DMS53 treated with DMSO at 0.1 percent for 48 hours (cell line): ENCODE results near the gene RFTN1.
"Not testable (repeated sequence)": the region's sequence is repeated elsewhere in the genome, so short reads cannot be mapped to it uniquely, and the experiment has no call there.

Experiments used
- DNase-seq: peaks from one replicate; lab custom pipeline; 2025; ENCODE audit not compliant: unreplicated experiment; lab: John Stamatoyannopoulos, UW

Gene RFTN1

DNA sequence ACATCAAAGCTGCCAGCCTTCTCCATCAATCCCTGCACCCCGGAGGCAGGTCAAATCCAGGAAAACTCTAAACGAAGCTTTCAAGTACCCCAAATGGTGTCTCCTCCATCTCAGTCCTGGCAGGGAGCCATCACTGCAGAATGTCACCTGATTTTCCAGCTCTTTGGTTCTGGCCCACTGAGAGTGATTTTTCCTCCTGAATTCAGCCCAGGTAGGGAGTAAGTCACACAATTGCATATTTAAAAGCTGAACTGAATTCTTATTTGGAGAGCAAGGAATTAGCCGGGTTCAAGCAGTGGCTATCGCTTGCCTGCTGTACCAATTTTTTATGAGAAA is 5.3 kb downstream of the RFTN1 start:
- no peak for DNase-seq

DNA sequence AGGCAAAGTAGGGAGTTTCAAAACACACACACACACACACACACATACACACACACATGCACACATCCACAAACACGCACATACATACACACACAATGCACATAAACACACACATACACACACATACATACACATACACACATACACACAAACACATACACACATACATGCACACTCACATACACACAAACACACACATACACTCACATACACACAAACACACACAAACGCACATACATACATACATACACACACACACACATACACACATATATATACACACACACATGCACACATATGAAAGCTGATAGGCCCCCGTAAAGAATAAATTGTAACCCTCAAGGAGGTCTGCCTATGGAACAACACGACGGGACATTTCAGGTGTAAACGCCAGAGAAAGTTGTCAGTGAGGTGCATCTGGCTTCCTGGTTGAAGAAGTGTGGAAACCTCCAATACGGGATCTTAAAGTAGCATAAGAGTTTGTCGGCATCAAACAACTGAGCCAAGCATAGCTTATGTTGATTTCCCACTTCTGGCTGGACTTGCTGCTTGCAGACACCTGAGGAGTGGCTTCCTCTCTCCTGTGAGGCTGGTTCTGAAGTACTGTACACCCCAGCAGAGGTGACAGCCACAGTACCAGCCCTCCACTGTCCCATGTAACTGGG is 5.8 kb downstream of the RFTN1 start:
- no peak for DNase-seq

DNA sequence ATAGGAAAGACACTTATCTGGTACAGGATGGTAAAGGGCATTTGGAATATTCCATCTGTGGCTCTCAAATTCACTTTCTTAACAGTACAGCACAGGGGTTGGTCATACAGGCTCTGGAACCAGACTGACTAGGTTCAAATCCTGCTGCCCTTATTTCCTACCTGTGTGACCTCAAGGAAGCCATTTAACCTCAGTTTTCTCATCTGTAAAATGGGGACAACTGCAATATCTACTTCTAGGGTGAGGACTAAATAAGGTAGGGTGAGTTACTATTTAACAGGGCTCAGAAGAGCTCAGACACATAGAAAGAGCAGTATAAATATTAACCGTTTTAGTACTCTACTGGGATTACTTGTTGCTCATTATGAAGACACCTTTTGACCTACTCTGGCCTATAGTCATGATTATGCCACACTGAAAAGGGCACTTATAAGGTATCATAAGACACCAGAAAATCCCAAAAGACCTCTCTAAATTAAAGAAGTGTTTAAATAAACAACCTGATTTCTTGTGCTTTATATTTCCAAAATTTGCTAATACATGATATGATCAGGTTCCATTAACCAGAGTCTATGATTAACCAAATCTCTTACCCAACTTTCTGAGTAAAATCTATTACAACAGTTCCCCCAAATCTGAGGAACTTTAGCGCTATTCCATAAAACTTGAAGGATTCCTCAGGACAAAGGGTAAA is 6.5 kb downstream of the RFTN1 start:
- DNase-seq = no peak

DNA sequence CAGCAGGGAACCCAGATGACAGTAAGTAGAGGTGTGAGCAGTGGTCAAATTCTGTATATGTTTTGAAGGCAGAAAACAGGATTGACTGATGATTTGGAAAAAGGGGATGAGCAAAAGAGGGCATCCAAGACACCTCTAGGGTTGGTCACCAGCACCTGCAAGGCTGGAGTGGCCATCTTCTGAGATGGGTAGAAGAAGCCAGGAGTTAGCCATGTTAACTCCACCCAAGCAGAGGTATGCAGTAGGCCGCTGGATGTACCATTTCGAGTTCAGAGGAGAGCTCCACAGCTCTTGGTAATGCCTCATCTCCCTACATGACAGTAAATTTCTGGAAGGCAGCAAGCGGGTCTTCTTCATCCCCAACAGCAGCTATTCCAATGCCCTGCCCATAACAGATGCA is 7.0 kb downstream of the RFTN1 start:
- DNase-seq = no peak

DNA sequence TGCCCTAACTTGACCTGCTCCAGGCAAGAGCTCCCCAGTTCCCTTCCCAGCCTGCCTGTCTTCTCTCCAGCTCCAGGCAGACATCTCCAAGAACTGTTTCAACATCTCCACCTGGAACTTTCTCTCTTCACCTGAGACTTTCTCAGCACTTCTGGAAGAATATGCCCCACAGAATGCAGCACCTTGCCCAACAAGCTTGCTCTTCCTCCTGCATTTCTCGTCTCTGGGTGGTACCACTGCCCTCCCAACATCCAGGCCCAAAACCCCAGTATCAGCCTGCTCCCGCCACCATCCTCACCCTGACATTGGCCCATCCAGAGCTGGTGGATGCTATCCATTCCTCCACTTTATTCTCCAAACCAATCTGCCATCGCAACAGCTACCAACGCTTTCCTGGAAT is 8.8 kb downstream of the RFTN1 start:
- DNase-seq = no peak

DNA sequence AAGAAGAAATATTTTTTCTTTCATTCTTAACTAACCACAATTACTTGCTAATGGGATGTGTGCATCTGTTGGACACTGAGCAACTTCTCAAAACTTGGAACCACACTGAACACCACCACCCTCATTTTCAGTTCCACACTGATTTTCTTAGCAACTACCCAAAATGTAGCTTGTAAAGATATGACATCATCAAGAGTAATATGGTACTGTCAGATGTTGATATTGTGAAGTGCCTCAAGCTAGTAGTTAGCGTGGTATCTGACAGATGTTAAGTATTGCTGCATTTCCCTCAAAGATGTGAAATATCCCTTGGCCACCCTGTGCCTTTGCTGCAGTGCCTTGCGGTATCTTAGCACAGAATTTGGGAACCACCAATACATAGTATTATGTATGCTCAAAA is 9.3 kb downstream of the RFTN1 start:
- DNase-seq = no peak

DNA sequence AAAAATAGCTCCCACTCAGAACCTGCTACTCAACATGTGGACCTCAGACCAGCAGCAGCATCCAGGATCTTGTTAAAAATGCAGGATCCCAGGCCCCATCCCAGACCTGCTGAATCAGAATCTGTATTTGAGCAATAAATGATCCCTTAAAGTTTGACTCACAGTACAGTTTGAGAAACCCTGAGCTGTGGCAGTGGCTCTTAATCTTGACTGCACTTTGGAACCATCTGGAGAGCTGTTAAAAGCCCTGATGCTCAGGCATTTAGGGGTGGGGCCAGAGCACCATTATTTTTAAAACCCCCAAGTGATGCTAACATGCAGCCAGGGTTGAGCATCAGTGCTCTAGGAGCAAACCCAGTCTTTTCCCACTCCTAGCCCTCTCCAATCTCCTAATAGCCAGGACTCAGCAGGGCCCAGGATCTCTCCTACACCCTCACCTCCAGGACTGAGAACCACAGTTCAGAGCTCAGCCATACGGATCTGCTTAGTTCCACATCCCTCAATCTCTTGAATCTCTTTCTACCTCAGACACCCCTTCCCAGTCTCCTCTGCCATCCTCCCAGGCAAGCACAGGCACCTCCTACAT is 10.2 kb downstream of the RFTN1 start:
- DNase-seq = no peak

DNA sequence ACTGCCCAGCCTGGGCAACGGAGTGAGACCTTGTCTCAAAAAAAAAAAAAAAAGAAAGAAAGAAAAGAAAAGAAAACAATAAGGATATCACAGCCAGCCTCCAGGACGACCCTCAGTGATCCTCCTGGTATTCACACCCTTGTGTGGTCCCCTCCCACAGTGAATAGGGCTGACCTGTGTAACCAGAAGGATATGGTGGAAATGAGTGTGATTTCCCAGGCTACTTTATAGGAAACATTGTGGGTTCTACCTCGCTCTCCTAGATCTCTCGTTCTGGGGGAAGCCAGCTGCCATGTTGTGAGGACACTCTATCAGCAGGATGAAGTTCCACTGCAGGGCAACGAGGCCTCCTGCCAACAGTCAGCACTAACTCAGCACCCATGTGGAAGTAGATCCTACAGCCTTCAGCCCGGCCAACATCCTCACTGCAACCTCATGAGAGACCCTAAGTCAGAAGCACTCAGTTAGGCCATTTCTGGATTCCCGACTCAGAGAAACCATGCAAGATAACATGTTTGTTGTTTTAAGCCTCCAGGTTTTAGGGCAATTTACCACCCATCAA is 11.1 kb downstream of the RFTN1 start:
- no peak for DNase-seq

DNA sequence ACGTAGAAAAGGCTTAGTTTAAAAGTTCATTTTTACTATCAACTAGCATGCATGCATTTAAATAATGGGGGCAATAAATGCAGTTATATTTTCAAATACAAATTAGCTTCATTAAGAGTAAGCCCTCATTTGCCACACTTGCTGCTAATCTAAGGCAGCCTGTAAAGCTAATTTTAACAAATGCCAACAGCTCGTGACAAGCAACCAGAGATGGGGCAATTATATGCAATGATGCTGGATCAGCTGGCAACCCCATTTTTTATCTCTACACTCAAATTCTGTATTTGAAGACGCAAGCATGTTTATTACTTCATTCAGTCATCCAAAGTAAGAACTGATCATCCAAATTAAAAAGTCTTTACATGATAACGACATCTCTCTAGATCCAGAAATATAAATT is 12.1 kb downstream of the RFTN1 start:
- DNase-seq = no peak

DNA sequence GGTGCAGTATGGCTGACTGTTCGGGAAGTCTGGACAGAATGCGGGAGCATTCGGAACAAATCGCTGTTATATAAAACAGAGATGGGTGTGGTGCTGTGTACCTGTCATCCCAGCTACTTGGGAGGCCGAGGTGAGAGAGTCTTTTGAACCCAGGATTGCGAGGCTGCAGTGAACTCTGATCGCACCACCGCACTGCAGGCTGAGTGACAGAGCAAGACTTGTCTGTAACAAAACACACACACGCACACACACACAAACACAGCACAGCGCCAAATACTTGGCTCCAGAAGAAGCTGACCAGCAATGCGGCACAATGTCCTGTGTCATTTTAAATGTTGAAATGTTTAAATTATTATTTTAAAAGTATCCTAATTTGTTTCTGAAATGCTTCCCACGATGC is 12.6 kb downstream of the RFTN1 start:
- DNase-seq = no peak

DNA sequence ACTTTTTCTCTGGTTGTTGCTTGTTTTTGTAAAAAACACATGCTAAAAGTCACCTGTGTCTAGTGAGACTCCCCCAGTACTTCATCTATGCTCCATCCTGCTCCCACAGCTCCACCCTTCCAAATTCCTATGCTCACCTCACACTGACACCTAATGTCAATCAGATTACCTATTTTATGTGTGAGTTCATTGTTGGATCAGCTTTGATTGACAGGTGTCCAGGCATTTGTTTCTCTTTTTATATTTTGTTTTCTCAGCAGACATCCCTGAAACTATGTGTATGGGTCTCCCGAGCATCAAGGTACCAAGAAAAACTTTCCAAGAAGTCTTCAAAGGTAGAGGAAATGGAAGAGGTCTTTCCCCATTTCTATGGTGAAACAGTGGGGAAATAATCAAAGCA is 13.4 kb downstream of the RFTN1 start:
- DNase-seq = no peak

DNA sequence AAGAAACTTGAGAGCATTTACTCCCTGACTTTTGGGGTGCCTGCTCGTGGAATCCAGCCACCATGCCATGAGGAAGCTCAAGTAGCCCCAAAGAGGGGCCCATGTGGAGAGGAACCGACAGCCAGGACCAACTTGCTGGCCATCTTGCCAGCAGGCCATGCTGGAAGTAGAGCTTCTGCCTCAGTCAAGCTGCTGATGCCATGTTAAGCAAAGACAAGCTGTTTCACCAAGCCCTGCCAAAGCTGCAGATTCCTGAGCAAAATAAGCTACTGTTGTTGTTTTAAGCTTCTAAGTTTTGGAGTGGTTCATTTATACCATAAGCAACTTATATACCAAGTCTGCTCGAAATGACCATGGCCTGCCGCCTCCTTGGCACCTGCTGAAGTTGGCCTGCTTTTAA is 14.1 kb downstream of the RFTN1 start:
- no peak for DNase-seq

DNA sequence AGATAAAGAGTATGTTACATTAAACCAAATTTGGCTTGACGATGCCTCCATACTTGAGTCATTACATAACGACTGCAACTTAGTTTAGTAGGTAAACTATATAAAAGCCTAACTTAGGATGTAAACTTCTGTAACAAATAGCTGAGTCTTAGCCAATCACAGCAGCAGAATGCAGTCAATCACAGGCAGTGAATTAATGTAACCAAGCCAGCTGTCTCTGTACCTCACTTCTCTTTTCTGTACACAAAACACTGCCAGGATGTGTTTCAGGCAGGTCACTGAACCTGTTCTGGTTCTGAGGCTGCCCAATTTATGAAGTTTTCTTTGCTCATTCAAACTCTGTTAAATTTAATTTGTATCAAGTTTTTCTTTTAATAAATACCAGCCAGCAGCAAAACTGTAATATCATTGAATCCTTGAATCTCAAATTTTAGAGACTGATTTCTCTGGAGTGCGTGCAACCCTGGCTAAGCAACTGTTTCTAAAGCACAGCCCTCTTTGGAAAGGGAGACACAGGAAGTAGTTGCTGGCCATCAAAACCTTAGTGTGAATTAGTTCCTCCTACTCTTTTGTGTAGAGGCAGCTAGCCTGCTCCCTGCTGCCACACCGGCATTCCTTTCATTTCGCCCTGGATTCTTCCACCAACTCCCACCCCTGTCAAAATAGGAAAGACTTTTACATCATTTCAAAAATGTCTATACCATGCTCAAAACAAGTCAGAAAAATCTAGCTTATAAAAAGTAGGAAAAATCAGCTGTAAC is 15.2 kb downstream of the RFTN1 start:
- no peak for DNase-seq

DNA sequence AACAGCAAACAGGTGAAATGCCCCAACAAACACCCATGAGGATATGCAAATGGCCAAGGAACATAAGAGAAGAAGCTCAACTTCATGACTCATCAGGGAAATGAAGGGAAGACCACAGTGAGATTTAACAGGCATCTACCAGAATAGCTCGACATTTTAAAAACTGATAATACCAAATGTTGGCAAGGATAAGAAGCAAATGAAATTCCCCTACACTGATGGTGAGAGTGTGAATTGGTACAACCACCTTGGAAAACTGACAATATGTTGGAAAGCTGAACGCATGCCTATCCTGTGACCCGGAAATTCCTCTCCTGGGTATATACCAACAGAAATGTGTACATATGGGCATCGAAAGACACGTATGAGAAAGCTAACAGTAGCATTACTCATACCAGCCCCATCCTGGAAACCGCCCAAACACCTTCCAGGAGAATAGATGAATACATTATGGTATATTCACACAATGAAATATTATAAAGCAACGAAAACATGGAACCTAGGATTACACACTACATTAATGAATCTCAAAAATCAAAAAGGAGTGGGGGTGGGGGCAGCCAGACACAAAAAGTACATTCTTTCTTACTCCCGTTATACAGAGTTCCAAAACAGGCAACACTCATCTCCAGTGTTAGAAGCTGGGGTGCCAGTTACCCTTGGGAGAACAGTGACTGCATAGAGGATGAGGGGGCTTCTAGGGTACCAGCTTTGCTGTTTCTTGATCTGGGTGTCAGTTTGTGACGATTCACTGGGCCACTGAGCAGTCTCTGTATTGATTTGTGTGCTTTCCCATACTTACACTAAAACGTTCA is 16.9 kb downstream of the RFTN1 start:
- no peak for DNase-seq

DNA sequence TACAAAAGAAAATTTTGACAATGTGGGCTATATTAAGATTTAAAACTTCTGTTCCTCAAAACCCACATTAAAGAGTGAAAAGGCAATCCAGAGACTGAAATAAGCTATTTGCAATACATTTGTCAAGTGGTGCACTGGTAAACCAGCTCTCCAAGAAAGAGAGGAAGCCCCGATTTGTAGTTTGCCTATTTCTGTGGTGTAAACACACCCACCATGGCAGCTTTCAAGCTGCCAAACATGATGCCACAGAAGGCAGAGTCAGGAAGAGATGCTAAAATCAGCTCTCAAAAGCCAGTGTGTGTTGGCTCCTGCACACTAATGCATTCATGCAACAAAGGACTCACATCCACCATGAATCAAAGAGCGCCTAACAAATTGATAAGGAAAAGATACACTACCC is 17.5 kb downstream of the RFTN1 start:
- no peak for DNase-seq

DNA sequence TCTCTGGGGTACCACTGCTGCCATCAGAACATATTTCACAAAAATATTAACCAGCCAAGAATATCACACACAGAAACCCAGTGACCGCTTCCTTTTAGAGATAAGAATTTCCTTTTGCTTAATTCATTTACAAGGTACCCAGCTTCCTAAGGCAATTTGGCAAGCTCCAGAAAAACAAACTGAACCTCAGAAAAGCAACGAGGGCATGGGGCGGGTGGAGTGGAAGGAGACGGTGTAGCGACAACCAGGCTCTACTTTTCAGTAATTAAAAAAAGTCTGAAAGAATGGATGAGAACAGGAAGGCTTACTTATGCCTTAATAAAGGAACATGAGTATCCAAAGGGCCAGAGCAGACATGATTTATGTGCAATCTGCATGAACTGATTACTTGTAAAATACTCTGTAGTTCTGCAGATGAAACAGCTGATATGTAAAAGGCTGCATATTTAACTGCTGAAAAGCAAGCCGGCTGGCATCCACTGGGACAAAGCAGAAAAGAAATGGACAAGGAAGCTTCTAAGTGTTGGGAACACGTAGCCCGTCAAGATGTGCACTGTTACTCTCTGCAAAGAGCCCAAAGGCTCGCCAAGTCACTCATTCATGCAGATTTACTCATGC is 18.6 kb downstream of the RFTN1 start:
- no peak for DNase-seq

DNA sequence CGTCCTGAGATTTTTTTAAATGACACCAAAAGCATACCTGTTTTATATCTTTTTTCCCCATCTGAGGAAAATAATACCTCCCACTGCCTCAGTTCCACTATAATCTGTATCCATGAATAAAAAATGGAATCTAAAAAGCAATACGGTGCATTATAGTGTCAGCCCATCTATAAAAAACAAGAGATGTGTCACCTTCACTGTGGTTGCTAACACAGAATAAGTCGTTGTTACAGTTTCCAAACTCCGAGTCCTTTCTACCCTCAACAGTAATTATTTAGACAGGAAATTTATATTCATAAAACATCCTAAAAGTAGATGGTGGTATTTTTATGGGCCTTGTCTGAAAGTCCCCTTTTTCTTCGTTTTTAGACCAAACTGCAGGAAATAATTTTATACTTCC is 19.4 kb downstream of the RFTN1 start:
- no peak for DNase-seq

DNA sequence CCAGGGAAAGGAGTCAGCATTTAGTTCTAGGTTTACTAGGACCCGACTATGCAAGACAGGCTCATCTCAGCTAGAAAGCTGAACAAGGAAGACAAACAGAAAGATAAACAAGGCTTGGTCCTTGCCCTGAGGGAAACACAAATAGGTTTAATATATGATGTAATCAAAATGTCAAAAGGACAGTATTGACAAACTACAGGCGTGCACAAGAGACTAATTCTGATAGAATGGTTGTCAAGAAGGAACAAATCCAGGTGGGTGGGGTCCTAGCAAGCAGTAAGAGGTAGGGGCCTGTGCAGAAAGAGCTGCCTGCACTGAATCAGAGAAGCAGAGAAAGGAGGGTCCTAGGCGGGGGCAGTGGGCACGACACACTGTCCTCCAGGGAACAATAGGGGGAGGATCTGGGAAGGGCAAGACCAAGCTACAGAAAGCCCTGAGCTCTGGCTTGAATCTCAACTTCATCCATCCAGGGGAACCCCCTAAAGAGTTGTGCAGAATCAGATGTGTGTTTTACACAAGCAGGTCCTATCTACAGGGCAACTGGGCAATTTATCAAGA is 23.4 kb downstream of the RFTN1 start:
- DNase-seq = no peak

DNA sequence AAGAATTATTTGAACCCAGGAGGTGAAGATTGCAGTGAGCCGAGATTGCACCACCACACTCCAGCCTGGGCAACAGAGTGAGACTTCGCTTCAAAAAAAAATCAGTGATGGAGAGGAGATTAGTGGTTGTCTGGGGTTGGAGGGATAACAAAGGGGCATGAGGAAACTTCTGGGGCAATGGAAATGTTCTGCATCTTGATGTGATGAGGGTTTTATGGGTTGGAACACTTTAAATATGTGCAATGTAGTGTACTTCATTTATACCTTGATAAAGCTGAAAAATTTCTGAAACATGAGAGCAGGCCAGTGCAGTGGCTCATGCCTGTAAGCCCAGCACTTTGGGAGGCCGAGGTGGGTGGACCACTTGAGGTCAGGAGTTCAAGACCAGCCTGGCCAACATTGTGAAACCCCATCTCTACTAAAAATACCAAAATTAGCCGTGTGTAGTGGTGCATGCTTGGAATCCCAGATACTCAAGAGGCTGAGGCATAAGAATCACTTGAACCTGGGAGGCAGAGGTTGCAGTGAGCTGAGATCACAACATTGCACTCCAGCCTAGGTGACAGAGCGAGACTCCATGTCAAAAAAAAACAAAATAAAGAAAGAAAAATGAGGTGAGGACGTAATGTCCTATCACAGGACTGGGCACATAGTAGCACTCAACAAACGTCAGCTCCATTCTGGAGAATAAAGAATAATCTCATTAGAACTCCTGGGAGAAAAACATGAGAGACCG is 24.0 kb downstream of the RFTN1 start:
- not testable (repeated sequence) for DNase-seq
